Measurements from ENCODE around the gene E2F6. TPM values are rescaled to one million over a fixed set of nuclear protein-coding genes. Genes with fewer than 3 reads are reported as not detected.

E2F6 gene
- total and polyA plus RNA-seq, 2 of the 4 experiments (the other 2 are of a cell fraction): 8.2 to 10.9 TPM

DNA sequence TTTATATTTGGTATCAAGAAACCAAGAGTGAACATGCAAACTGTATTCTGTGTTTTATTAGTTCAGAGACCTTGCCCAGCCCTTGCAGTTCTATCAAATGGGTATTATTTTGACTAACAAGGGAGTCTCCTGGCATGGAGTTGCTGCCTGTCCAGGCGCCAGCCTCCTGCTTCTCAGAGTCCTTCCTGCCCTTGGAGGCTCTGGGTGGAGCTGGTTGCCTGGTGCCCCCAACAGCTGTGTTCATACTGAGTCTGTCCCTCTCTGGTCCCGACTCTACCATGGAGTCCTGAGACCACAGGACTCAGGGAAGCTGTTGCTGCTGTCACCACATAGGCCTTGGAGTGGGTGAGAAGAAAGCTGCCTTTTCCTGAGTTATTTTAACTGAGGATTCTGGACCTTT is 41.6 kb upstream of the E2F6 start:
- no peak overlapping the region for H3K4me2 ChIP-seq (ENCODE audit: low read depth, low read length)
- H4K91ac ChIP-seq (ENCODE audit: insufficient read depth, low read depth, low read length): no peak overlapping the region
- H3K79me1 ChIP-seq (ENCODE audit: low read depth in 1 of 2, low read length in 2 of 2): no peaks in the 10 kb centered on the region
- dilution Hi-C loops (cut with HindIII; ENCODE audit: low sequenced_read_pairs, unreplicated experiment) (no loop called here), in situ Hi-C loops (cut with MboI; ENCODE audit: low sequenced_read_pairs) (no loop called here), intact Hi-C loops (cut with micrococcal nuclease) (loop anchor here (10.0 kb wide), 1 partner anchor 1067 kb away; no protein-coding TSS in a partner anchor)
- POLR2A ChIA-PET (ENCODE audit: unreplicated experiment): no interaction called here
- no peak overlapping the region for H2BK15ac ChIP-seq (ENCODE audit: low read depth, low read length)
- CTCF ChIA-PET: interaction anchor here (1.3 kb wide), 1 partner anchor 9 kb away, joined by 3 read pairs; no protein-coding TSS in a partner anchor
- H3K4me3 ChIP-seq (ENCODE audit: insufficient read depth, low read depth, low read length): no peak overlapping the region
- H2AFZ ChIP-seq (replicated peaks; ENCODE audit: low read length, poor library complexity): no peak overlapping the region
- no peak overlapping the region for H2AK9ac ChIP-seq (replicated peaks; ENCODE audit: low read depth, low read length, poor library complexity)
- DNase-seq: no peak
- no peak overlapping the region for H2BK120ac ChIP-seq (ENCODE audit: low read depth, low read length)
- no peak overlapping the region for H3K23ac ChIP-seq (ENCODE audit: low read depth, low read length)
- H3K18ac ChIP-seq (ENCODE audit: low read depth, low read length): no peak overlapping the region
- no TSS peak for BruUV-seq (replicated peaks)
- no peaks in the 10 kb centered on the region; the same call in 1 of the 2 replicates for H3K9me1 ChIP-seq (ENCODE audit: insufficient read depth, low read length)
- no peak overlapping the region for H3K4ac ChIP-seq (ENCODE audit: low read depth, low read length)
- no peak overlapping the region for H3K56ac ChIP-seq (ENCODE audit: extremely low read depth, insufficient read depth, low read length)
- TF ChIP-seq ELK1 (IDR thresholded peaks at IDR 0.05; ENCODE audit: borderline replicate concordance, low read depth, low read length) (no peak), FOS (IDR thresholded peaks at IDR 0.05; ENCODE audit: low read depth, low read length) (no peak), RCOR1 (IDR thresholded peaks at IDR 0.05; ENCODE audit: insufficient replicate concordance, low read length) (no peak), POLR2A (IDR thresholded peaks at IDR 0.05; ENCODE audit: low read depth, low read length) (no peak), CHD1 (IDR thresholded peaks at IDR 0.05; ENCODE audit: low read depth, low read length) (no peak), BHLHE40 (IDR thresholded peaks at IDR 0.05; ENCODE audit: low read depth, low read length) (no peak), SMC3 (IDR thresholded peaks at IDR 0.05; ENCODE audit: low read depth, low read length) (no peak)
- TF ChIP-seq, protein P1, sequence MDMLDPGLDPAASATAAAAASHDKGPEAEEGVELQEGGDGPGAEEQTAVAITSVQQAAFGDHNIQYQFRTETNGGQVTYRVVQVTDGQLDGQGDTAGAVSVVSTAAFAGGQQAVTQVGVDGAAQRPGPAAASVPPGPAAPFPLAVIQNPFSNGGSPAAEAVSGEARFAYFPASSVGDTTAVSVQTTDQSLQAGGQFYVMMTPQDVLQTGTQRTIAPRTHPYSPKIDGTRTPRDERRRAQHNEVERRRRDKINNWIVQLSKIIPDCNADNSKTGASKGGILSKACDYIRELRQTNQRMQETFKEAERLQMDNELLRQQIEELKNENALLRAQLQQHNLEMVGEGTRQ (IDR thresholded peaks at IDR 0.05; ENCODE audit: low read depth, low read length): no peak
- no peak overlapping the region for H4K8ac ChIP-seq (ENCODE audit: low read depth in 2 of 2, low read length in 2 of 2)
- H4K20me1 ChIP-seq (ENCODE audit: insufficient read depth, low read length): no peaks in the 10 kb centered on the region
- H2BK5ac ChIP-seq (ENCODE audit: low read depth, low read length, poor library complexity, severe bottlenecking): no peak overlapping the region
- no peak for ATAC-seq (ENCODE audit: low read depth)
- H3K14ac ChIP-seq (replicated peaks; ENCODE audit: low read depth, low read length): no peak overlapping the region
- H3K36me3 ChIP-seq (ENCODE audit: control insufficient read depth, insufficient read depth, low read length): no peaks in the 10 kb centered on the region
- H2BK20ac ChIP-seq (ENCODE audit: low read depth, low read length): no peak overlapping the region
- H3K9me3 ChIP-seq (ENCODE audit: control insufficient read depth, insufficient read depth, low read length): peaks cover 4% of the 10 kb centered on the region; the same call in 1 of the 2 replicates
- no peak overlapping the region for H4K5ac ChIP-seq (ENCODE audit: low read depth, low read length)
- WGBS, 2 experiments (ENCODE audit: extremely low coverage in 2 of 2, insufficient read length in 1 of 2): no CpG with 5 or more reads among the region's 2 CpGs
- H3K27me3 ChIP-seq (ENCODE audit: control insufficient read depth, insufficient read depth, low read length): peaks cover 24% of the 10 kb centered on the region
- H3K4me1 ChIP-seq (ENCODE audit: control insufficient read depth, insufficient read depth, low read length): no peaks in the 10 kb centered on the region; the same call in 1 of the 2 replicates
- H3K9ac ChIP-seq (ENCODE audit: low read depth, low read length): no peak overlapping the region
- H2AK5ac ChIP-seq (ENCODE audit: low read depth, low read length): no peak overlapping the region
- no peak overlapping the region for H3K27ac ChIP-seq (ENCODE audit: insufficient read depth, low read length)
